GM12878 (cell line): ENCODE measurements around the gene GID4. TPM values are rescaled to one million over a fixed set of nuclear protein-coding genes. Genes with fewer than 3 reads are reported as not detected.
A peak's percentile ranks its signal among the peaks of the same experiment; 100 is the strongest.

ENCODE experiments used
- ATAC-seq: fragments of 200-7000 bp; cut with Tn5 transposase; 3 replicates; pipeline ENCODE4 v1.9.1; 2020; ENCODE audit warnings: mild to moderate bottlenecking, moderate library complexity
- BruUV-seq: library from RNA; stranded (reverse); fragments of 400-500 nt; replicated peaks from 2 replicates; lab custom pipeline; 2021; lab: Mats Ljungman, UMichigan
- CTCF ChIA-PET: fragments of 300-600 bp; sonication (Branson Sonifier 250); formaldehyde crosslinking; extraction: SDS; loops from one replicate; lab custom pipeline; 2021; ENCODE audit warnings: inconsistent platforms; lab: Yijun Ruan, JAX
- POLR2A ChIA-PET: fragments of 350-600 bp; formaldehyde crosslinking; extraction: SDS; loops from one replicate; lab custom pipeline; 2021; ENCODE audit warnings: inconsistent platforms; lab: Charles Lee
- RAD21 ChIA-PET: fragments of 300-600 bp; sonication (Branson Sonifier 250); formaldehyde crosslinking; loops from one replicate; lab custom pipeline; 2023; ENCODE audit warnings: antibody characterized with exemption; ENCODE audit not compliant: unreplicated experiment; lab: Charles Lee
- SMC1A ChIA-PET: fragments of 300-600 bp; sonication (Branson Sonifier 250); formaldehyde crosslinking; loops from one replicate; lab custom pipeline; 2023; ENCODE audit not compliant: unreplicated experiment, uncharacterized antibody; lab: Charles Lee
- DNase-seq: peaks from one replicate; pipeline ENCODE4 v3.0.0-alpha.2; 2011; ENCODE audit warnings: low read depth, low spot score
- FAIRE-seq: peaks from 3 replicates; lab custom pipeline; 2011; peaks lifted over from hg19 to GRCh38; lab: Jason Lieb, UNC
- H2AFZ ChIP-seq: 2 replicates; pipeline ENCODE4 v1.6.0; 2011; ENCODE audit warnings: low read depth, low read length, control low read depth; ENCODE audit not compliant: control insufficient read depth
- H3K27ac ChIP-seq: 2 replicates; pipeline ENCODE4 v1.5.1; 2011; ENCODE audit warnings: control low read depth; ENCODE audit not compliant: control insufficient read depth, insufficient read depth
- H3K27me3 ChIP-seq, 2 experiments: replicated peaks in 1 of 2; 2 replicates each; pipeline versions ENCODE4 v1.6.0 to v1.6.1; 2011; ENCODE audit warnings: low read length in 1 of 2; ENCODE audit not compliant: control insufficient read depth in 2 of 2, insufficient read depth in 2 of 2
- H3K36me3 ChIP-seq, 2 experiments: 2 replicates each; pipeline ENCODE4 v1.5.1; 2011; ENCODE audit warnings: low read length in 1 of 2; ENCODE audit not compliant: control insufficient read depth in 2 of 2, insufficient read depth in 2 of 2
- H3K4me1 ChIP-seq: 2 replicates; pipeline ENCODE4 v1.6.1; 2011; ENCODE audit warnings: mild to moderate bottlenecking, low read length, moderate library complexity, mixed read lengths; ENCODE audit not compliant: control insufficient read depth, insufficient read depth
- H3K4me2 ChIP-seq: 2 replicates; pipeline ENCODE4 v1.6.0; 2011; ENCODE audit warnings: control low read depth; ENCODE audit not compliant: control insufficient read depth, insufficient read depth
- H3K4me3 ChIP-seq: fragments of 200-600 bp; sonication (generic); 2 replicates; pipeline ENCODE4 v1.5.1; 2016
- H3K79me2 ChIP-seq: 2 replicates; pipeline ENCODE4 v1.6.0; 2011; ENCODE audit warnings: low read length; ENCODE audit not compliant: control insufficient read depth, insufficient read depth
- H3K9ac ChIP-seq: 2 replicates; pipeline ENCODE4 v1.8.0; 2011; ENCODE audit warnings: low read length, control low read depth, mixed read lengths; ENCODE audit not compliant: control insufficient read depth, insufficient read depth
- H3K9me3 ChIP-seq: replicated peaks from 3 replicates; pipeline ENCODE4 v1.5.1; 2011; ENCODE audit warnings: mild to moderate bottlenecking, low read length; ENCODE audit not compliant: control insufficient read depth, insufficient read depth
- H4K20me1 ChIP-seq: 2 replicates; pipeline ENCODE4 v1.6.0; 2011; ENCODE audit not compliant: control insufficient read depth, insufficient read depth
- BACH1 ChIP-seq: fragments of 450-650 bp; IDR thresholded peaks from 2 replicates; pipeline ENCODE4 v1.6.1; 2017; ENCODE audit warnings: mild to moderate bottlenecking, borderline replicate concordance
- BCL3 ChIP-seq: IDR thresholded peaks from 2 replicates; pipeline ENCODE4 v1.6.1; 2011; ENCODE audit warnings: borderline replicate concordance, low read depth, mild to moderate bottlenecking, moderate library complexity, low read length; ENCODE audit not compliant: insufficient read depth, poor library complexity, severe bottlenecking
- BMI1 ChIP-seq: fragments of 450-650 bp; IDR thresholded peaks from 2 replicates; pipeline ENCODE4 v1.6.1; 2016; ENCODE audit warnings: mild to moderate bottlenecking, moderate library complexity, borderline replicate concordance
- CBX5 ChIP-seq: sonication (generic); IDR thresholded peaks from 2 replicates; pipeline ENCODE4 v1.6.1; 2016; ENCODE audit warnings: low read depth, moderate library complexity, mild to moderate bottlenecking, inconsistent platforms
- CTCF ChIP-seq, 3 experiments: IDR thresholded peaks in 2 of 3; conservative IDR thresholded peaks in 1 of 3; 2 replicates each; pipeline ENCODE4 v1.5.1; 2011; ENCODE audit warnings: low read depth in 3 of 3, low read length in 3 of 3, mild to moderate bottlenecking in 3 of 3, control low read depth in 2 of 3, moderate library complexity in 2 of 3, inconsistent platforms in 1 of 3, mixed read lengths in 1 of 3; ENCODE audit not compliant: control insufficient read depth in 2 of 3, insufficient read depth in 1 of 3; ENCODE audit errors: extremely low read depth in 1 of 3
- MYC ChIP-seq: IDR thresholded peaks from 2 replicates; pipeline ENCODE4 v1.6.1; 2011; ENCODE audit warnings: mild to moderate bottlenecking, low read length, moderate library complexity, inconsistent platforms; ENCODE audit not compliant: insufficient read depth, insufficient replicate concordance, insufficient read length, severe bottlenecking
- NFYB ChIP-seq: IDR thresholded peaks from 2 replicates; pipeline ENCODE4 v1.6.1; 2011; ENCODE audit warnings: low read depth, mild to moderate bottlenecking, low read length, improper control_type of control experiment, moderate library complexity; ENCODE audit not compliant: insufficient read depth
- TARDBP ChIP-seq: IDR thresholded peaks from 2 replicates; pipeline ENCODE4 v1.6.1; 2016; ENCODE audit warnings: borderline replicate concordance
- ZBTB4 ChIP-seq: fragments of 450-650 bp; formaldehyde crosslinking; IDR thresholded peaks from 2 replicates; pipeline ENCODE4 v1.4.0; 2022; ENCODE audit warnings: mild to moderate bottlenecking, moderate library complexity
- WGBS: methylation state at CpG from one replicate; pipeline ENCODE4 v1.1.6; 2016; ENCODE audit warnings: low lambda C conversion rate; ENCODE audit not compliant: insufficient replicate concordance, insufficient coverage; ENCODE audit errors: missing lambda C conversion rate; 5-methylcytosine and 5-hydroxymethylcytosine counted together
- in situ Hi-C: fragments of 300-500 bp; cut with MboI; formaldehyde crosslinking; loops from 9 replicates; pipeline ENCODE4 v1.14.3; 2018; ENCODE audit warnings: mixed read lengths
- intact Hi-C: fragments of 100-400 bp; cut with micrococcal nuclease; formaldehyde crosslinking; loops from one replicate; pipeline ENCODE4 v1.14.2; 2022; ENCODE audit not compliant: unreplicated experiment
- polyA plus RNA-seq, 11 experiments: library from polyadenylated mRNA; depleted of rRNA in 4 of 11; unstranded in 6 of 11; stranded (reverse) in 5 of 11; fragments of >200 nt; fragmentation: Nextera tagmentation in 4 of 11; fragmentation: Illumina TruSeq in 1 of 11; extraction: Ambion mirVana in 4 of 11; extraction: Trizol in 1 of 11; gene quantifications; 1 replicate in 1 of 11; 2 replicates in 10 of 11; pipeline versions ENCODE4 v1.2.1 to v1.2.3, GENCODE V29; 2011 to 2016; ENCODE audit warnings: inconsistent platforms in 2 of 11, missing spikeins in 2 of 11, low read depth in 1 of 11
- total RNA-seq, 4 experiments: library from RNA; depleted of rRNA in 3 of 4; stranded (reverse); fragments of >200 nt in 3 of 4; fragmentation: Illumina TruSeq in 1 of 4; extraction: Trizol in 1 of 4; gene quantifications; 2 replicates each; pipeline versions ENCODE4 v1.2.1 to v1.2.3, GENCODE V29; 2013 to 2021

Gene GID4
- total and polyA plus RNA-seq, 10 of the 15 experiments (the other 5 are each of a cell fraction or from before 2014, with no cell fraction given) = 0.93 to 7.3 (median 3.6) TPM

GRCh38 chr17:18004884-18005305, 34.3 kb upstream of the GID4 start:
- FAIRE-seq (no peak), ATAC-seq (no peak; the same call in 2 of the 3 replicates), DNase-seq (no peak)
- H3K4me3 ChIP-seq = no peak overlapping the region
- no TSS peak for BruUV-seq
- no peaks in the 10 kb centered on the region for H3K9me3 ChIP-seq
- no peaks in the 10 kb centered on the region for H3K4me1 ChIP-seq
- H4K20me1 ChIP-seq = no peaks in the 10 kb centered on the region
- H3K27ac ChIP-seq = no peak overlapping the region
- H3K36me3 ChIP-seq = peaks cover 0 to 3% of the 10 kb centered on the region in 2 experiments; a peak in 1 of 4 replicates
- CTCF ChIA-PET = interaction anchor here (2.3 kb wide), 1 partner anchor 20 kb away, joined by 6 read pairs; no protein-coding TSS in a partner anchor
- H3K4me2 ChIP-seq = no peak overlapping the region
- H3K79me2 ChIP-seq = no peaks in the 10 kb centered on the region
- intact Hi-C loops (loop anchor here (10.0 kb wide), 1 partner anchor 670 kb away; no protein-coding TSS in a partner anchor), in situ Hi-C loops (no loop called here)
- POLR2A ChIA-PET = no interaction called here
- H2AFZ ChIP-seq = no peak overlapping the region
- RAD21 ChIA-PET = no interaction called here
- 0 out of 6 replicates have a peak, but pooled peaks of 1 of the 3 experiments have one; percentile 9 for TF ChIP-seq CTCF (IDR thresholded peaks at IDR 0.05 in 2 of 3, conservative IDR thresholded peaks at IDR 0.05 in 1 of 3; ENCODE audit: control insufficient read depth in 2 of 3, extremely low read depth in 1 of 3, insufficient read depth in 1 of 3, low read depth in 3 of 3, low read length in 3 of 3)
- no peak for TF ChIP-seq BACH1
- SMC1A ChIA-PET = no interaction called here
- WGBS = 91% methylated on average over 9 of the region's 9 CpGs
- H3K9ac ChIP-seq = no peak overlapping the region
- H3K27me3 ChIP-seq = no peaks in the 10 kb centered on the region

- H3K36me3 ChIP-seq = peaks cover 0 to 3% of the 10 kb centered on the region in 2 experiments; a peak in 1 of 4 replicates
- ATAC-seq (no peak), DNase-seq (no peak), FAIRE-seq (no peak)
- ChIA-PET CTCF (interaction anchor here (2.3 kb wide), 1 partner anchor 21 kb away, joined by 6 read pairs; no protein-coding TSS in a partner anchor), RAD21 (no interaction called here), POLR2A (no interaction called here), SMC1A (no interaction called here)
- no peaks in the 10 kb centered on the region for H3K27me3 ChIP-seq
- no peak overlapping the region for H3K9ac ChIP-seq
- 74% methylated on average over 3 of the region's 3 CpGs for WGBS
- intact Hi-C loops (loop anchor here (10.0 kb wide), 1 partner anchor 671 kb away; no protein-coding TSS in a partner anchor), in situ Hi-C loops (no loop called here)
- no peaks in the 10 kb centered on the region for H3K79me2 ChIP-seq
- H4K20me1 ChIP-seq = no peaks in the 10 kb centered on the region
- no peaks in the 10 kb centered on the region for H3K4me1 ChIP-seq
- H3K4me3 ChIP-seq = no peak overlapping the region
- no peak overlapping the region for H3K4me2 ChIP-seq
- BruUV-seq = no TSS peak
- H3K27ac ChIP-seq = no peak overlapping the region
- no peaks in the 10 kb centered on the region for H3K9me3 ChIP-seq
- no peak overlapping the region for H2AFZ ChIP-seq
- TF ChIP-seq ZBTB4 (CRISPR knock-in tag) = no peak
- TF ChIP-seq BCL3 = no peak
- no peak for TF ChIP-seq MYC
- no peak for TF ChIP-seq NFYB
- no peak for TF ChIP-seq BMI1
- TF ChIP-seq TARDBP = no peak
- no peak for TF ChIP-seq CBX5
Measured at GRCh38 chr17:18005496-18005895, 33.7 kb upstream of the GID4 start.
